Measurements from ENCODE around the gene SMCHD1. TPM values are rescaled to one million over a fixed set of nuclear protein-coding genes. Genes with fewer than 3 reads are reported as not detected.

Gene SMCHD1
- total and polyA plus RNA-seq, 2 donors (not counting 1 experiment from before 2014, with no cell fraction given), result 54.2 to 380 TPM

GRCh38 chr18:2655954-2656236, 369 bp downstream of the SMCHD1 start:
- Histone ChIP-seq H3K9me3 (ENCODE audit: control extremely low read depth in 1 of 3, control insufficient read depth in 2 of 3, insufficient read depth in 1 of 3, low read length in 2 of 3) (peaks cover 0 to 4% (median 0%) of the 10 kb centered on the region in 3 donors), H3K36me3 (replicated peaks in 1 of 2; ENCODE audit: control extremely low read depth in 1 of 2, control insufficient read depth in 1 of 2, extremely low read depth in 1 of 2, insufficient read depth in 2 of 2, low read length in 1 of 2) (peaks cover 0 to 8% of the 10 kb centered on the region in 2 experiments), H2AFZ (ENCODE audit: insufficient read depth, low read depth, low read length, poor library complexity, severe bottlenecking) (peak overlapping the region; percentile 80), H3K4me2 (replicated peaks; ENCODE audit: low read depth, low read length, poor library complexity, severe bottlenecking) (peak overlapping the region; percentile 75), H3K4me1 (ENCODE audit: control insufficient read depth in 2 of 2, insufficient read depth in 2 of 2, low read length in 2 of 2) (peaks cover 32 to 33% of the 10 kb centered on the region in 2 donors), H3K9ac (ENCODE audit: low read length) (peak overlapping the region; percentile 97), H3K27me3 (replicated peaks in 1 of 4; ENCODE audit: control extremely low read depth in 1 of 4, control insufficient read depth in 3 of 4, insufficient read depth in 4 of 4, low read length in 3 of 4) (no peaks in the 10 kb centered on the region), H3K27ac (ENCODE audit: low read length in 2 of 2) (peak overlapping the region; percentile 94 to 100), H3K79me2 (ENCODE audit: control insufficient read depth, insufficient read depth, low read length) (peaks cover 51% of the 10 kb centered on the region), H3K4me3 (ENCODE audit: control extremely low read depth in 1 of 5, extremely low read depth in 1 of 5, insufficient read depth in 1 of 5, low read depth in 2 of 5, low read length in 4 of 5) (peak overlapping the region; percentile 86 to 99 (median 94)), H4K20me1 (ENCODE audit: control insufficient read depth, insufficient read depth, low read length, poor library complexity, severe bottlenecking) (peaks cover 29% of the 10 kb centered on the region)
- Mint-ChIP-seq H3K27ac (peak overlapping the region; percentile 98), H3K27me3 (no peaks in the 10 kb centered on the region), H3K9me3 (ENCODE audit: insufficient read depth) (no peaks in the 10 kb centered on the region), H3K4me1 (peaks cover 39% of the 10 kb centered on the region), H3K4me3 (peak overlapping the region; percentile 98)
- DNase-seq (no peak), ATAC-seq (ENCODE audit: low read depth) (no peak)
- TF ChIP-seq CTCF (IDR thresholded peaks at IDR 0.05) (no peak), EZH2 (IDR thresholded peaks at IDR 0.05; ENCODE audit: borderline replicate concordance, insufficient read depth, low read depth, low read length, poor library complexity, severe bottlenecking) (no peak)
- WGBS (ENCODE audit: insufficient coverage), result 0% methylated on average over 32 of the region's 37 CpGs
- ChIA-PET POLR2A (interaction anchor here (0.7 to 5.0 kb wide), 9 partner anchors 14 to 939 kb away, joined by 3 to 166 read pairs (median 5); partner anchors contain the start of genes METTL4 and NDC80), CTCF (interaction anchor here (0.9 to 5.9 kb wide), 7 partner anchors 11 to 329 kb away, joined by 3 to 88 read pairs (median 4); partner anchors contain the start of genes METTL4 and NDC80)
- intact Hi-C loops (cut with micrococcal nuclease), result loop anchor here (1.0 to 10.0 kb wide), 9 partner anchors 15 to 939 kb away; partner anchors contain the start of genes EMILIN2, LPIN2, METTL4 and NDC80
